ENCODE data around the gene SUGP2.

Gene SUGP2

GRCh38 chr19:18982669-18983068, 50.6 kb downstream of the SUGP2 start:
- no peak for DNase-seq (ENCODE audit: low read depth)
- no peak for TF ChIP-seq CTCF (IDR thresholded peaks at IDR 0.05; ENCODE audit: low read length, missing control alignments)
- no peak overlapping the region for H3K4me3 ChIP-seq (replicated peaks; ENCODE audit: low read depth, low read length)

DNA sequence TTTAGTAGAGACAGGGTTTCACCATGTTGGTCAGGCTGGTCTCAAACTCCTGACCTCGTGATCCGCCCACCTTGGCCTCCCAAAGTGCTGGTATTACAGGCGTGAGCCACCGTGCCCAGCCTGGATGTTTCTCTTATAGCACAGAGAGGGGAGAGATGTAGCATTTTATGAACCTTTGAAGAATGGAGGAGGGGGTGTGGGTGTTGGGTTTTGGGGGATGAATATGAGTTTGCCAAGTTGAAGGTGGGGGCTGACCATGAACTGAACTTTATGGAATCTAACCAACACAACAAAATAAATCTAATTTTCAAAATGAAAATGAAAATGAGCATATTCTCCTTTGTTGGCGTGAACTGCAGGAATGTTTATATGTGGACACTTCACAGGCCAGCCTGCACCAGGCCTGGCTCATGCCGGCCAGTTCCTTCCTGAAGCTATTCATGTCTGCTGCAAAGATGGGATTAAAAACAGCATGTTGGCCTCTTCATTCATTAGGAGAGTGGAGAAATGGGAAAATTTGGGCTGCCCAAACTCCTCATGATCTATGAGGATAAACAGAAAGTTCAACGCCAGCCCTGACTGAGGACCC, 52.8 kb downstream of the SUGP2 start:
- TF ChIP-seq CTCF (IDR thresholded peaks at IDR 0.05; ENCODE audit: low read length, missing control alignments) = no peak
- DNase-seq (ENCODE audit: low read depth) = no peak
- H3K4me3 ChIP-seq (replicated peaks; ENCODE audit: low read depth, low read length) = no peak overlapping the region

DNA sequence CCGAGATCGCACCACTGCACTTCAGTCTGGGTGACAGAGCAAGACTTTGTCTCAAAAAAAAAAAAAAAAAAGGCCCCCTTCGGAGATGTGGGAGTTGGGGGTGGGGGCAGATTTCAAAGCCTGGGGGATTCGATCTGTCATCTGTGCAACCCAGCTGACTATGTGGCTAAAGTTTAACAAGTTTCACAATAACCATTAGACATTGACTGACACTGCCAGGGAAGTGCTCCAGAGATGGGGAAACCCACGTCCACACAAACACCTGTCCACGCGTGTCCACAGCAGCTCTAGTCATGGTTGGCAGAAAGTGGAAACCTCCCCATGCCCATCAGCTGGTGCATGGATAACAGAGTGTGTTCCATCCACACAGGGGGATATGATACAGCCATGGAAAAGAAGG, 54.7 kb downstream of the SUGP2 start:
- DNase-seq (ENCODE audit: low read depth) = no peak
- H3K4me3 ChIP-seq (replicated peaks; ENCODE audit: low read depth, low read length) = no peak overlapping the region
- TF ChIP-seq CTCF (IDR thresholded peaks at IDR 0.05; ENCODE audit: low read length, missing control alignments) = no peak

- H3K4me3 ChIP-seq (replicated peaks; ENCODE audit: low read depth, low read length) = no peak overlapping the region
- TF ChIP-seq CTCF (IDR thresholded peaks at IDR 0.05; ENCODE audit: low read length, missing control alignments) = no peak
- DNase-seq (ENCODE audit: low read depth) = no peak
These were observed 57.4 kb downstream of the SUGP2 start for GRCh38 chr19:18975869-18976268.

GRCh38 chr19:18975011-18975410, 58.3 kb downstream of the SUGP2 start:
- TF ChIP-seq CTCF (IDR thresholded peaks at IDR 0.05; ENCODE audit: low read length, missing control alignments) = no peak
- DNase-seq (ENCODE audit: low read depth) = no peak
- H3K4me3 ChIP-seq (replicated peaks; ENCODE audit: low read depth, low read length) = no peak overlapping the region

- peak; percentile 51 for DNase-seq (ENCODE audit: low read depth)
- H3K4me3 ChIP-seq (replicated peaks; ENCODE audit: low read depth, low read length) = no peak overlapping the region
- no peak for TF ChIP-seq CTCF (IDR thresholded peaks at IDR 0.05; ENCODE audit: low read length, missing control alignments)
These were observed 60.5 kb downstream of the SUGP2 start for GRCh38 chr19:18972851-18973250.

- H3K4me3 ChIP-seq (replicated peaks; ENCODE audit: low read depth, low read length) = no peak overlapping the region
- TF ChIP-seq CTCF (IDR thresholded peaks at IDR 0.05; ENCODE audit: low read length, missing control alignments) = no peak
- DNase-seq (ENCODE audit: low read depth) = peak; percentile 81
These were observed 61.0 kb downstream of the SUGP2 start for GRCh38 chr19:18972301-18972811.
